Retinal pigment epithelial cell (primary cell): ENCODE data around the gene PRKAB2.

Experiments
- DNase-seq: peaks from one replicate; pipeline ENCODE4 v3.0.0-alpha.2; 2010; ENCODE audit warnings: low read depth
- H3K4me3 ChIP-seq: 2 replicates; pipeline ENCODE4 v1.5.1; 2011; ENCODE audit warnings: mild to moderate bottlenecking, low read length, control low read depth, moderate library complexity
- TF ChIP-seq, protein P1 (sequence below): conservative IDR thresholded peaks from 2 replicates; pipeline ENCODE4 v1.5.1; 2011; ENCODE audit warnings: low read depth, low read length, control low read depth, inconsistent platforms

PRKAB2 gene

DNA sequence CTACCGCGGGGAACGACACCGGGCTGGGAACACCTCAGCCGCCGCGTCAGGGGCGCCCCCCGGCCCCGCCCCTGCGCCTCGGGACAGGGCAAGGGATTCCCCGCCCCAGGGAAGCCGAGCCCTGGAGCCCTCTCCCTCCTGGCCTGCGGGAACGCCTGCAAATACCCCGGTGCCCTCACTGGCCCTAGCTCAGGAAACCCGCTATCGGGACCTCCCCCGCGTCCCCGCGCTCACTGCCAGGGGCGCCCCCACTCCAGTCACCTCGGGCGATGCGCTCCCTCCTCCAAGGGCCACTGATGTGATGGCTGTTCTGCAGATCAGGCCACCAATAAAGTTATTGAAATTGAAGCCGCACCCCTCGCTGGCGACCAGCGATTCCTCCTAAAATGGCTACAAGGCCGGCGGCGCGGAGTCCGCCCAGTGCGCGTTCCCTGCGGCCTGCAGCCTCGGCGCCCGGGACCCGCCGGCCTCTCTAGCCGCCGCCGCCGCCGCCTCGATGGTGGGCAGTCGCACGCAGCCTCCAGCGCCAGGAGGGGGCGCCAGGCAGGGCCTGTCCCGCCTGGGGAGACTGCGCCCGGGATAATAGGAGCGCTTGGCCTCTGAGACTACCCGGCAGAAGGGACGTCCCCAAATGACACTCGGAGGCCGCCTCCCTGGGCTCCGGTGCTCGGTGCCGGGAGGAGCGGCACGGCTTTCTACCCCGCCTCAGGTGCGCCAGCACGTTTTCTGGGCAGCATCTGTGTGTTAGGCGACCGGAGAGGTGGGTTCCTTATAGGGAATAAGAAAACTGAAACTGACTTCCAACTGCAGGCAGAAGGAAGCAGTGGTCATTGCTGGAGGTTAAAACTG lies at the start of gene PRKAB2:
TSS of gene PRKAB2 (minus strand) at position 303 of the 849 bp plus-strand sequence. CDS start 326 bp downstream, outside the sequence.
- peak; percentile 94 for DNase-seq
- peak within 1 kb of the TSS; percentile 96 for H3K4me3 ChIP-seq
- TF ChIP-seq, protein P1, sequence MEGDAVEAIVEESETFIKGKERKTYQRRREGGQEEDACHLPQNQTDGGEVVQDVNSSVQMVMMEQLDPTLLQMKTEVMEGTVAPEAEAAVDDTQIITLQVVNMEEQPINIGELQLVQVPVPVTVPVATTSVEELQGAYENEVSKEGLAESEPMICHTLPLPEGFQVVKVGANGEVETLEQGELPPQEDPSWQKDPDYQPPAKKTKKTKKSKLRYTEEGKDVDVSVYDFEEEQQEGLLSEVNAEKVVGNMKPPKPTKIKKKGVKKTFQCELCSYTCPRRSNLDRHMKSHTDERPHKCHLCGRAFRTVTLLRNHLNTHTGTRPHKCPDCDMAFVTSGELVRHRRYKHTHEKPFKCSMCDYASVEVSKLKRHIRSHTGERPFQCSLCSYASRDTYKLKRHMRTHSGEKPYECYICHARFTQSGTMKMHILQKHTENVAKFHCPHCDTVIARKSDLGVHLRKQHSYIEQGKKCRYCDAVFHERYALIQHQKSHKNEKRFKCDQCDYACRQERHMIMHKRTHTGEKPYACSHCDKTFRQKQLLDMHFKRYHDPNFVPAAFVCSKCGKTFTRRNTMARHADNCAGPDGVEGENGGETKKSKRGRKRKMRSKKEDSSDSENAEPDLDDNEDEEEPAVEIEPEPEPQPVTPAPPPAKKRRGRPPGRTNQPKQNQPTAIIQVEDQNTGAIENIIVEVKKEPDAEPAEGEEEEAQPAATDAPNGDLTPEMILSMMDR: peak; percentile 67

DNA sequence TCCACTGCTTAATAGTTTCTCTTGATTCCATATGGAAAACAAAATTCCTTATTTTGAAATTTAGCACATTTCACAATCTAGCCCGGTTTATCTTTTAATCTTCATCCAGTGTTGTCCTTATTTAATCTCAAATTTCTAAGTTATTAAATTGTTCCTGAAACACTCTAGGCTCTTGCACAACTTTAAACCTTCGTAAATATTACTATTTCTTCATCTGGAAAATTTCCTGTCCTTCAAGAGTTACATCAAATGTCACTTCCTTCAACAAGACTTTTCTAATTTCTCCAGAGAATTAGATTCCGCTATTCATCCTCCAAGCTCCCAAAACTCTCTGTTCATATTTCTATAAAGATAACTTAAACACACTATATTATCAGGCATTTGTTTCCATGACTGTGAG lies 46.3 kb upstream of the PRKAB2 start:
- TF ChIP-seq, protein P1: no peak
- no peak overlapping the region for H3K4me3 ChIP-seq
- no peak for DNase-seq

DNA sequence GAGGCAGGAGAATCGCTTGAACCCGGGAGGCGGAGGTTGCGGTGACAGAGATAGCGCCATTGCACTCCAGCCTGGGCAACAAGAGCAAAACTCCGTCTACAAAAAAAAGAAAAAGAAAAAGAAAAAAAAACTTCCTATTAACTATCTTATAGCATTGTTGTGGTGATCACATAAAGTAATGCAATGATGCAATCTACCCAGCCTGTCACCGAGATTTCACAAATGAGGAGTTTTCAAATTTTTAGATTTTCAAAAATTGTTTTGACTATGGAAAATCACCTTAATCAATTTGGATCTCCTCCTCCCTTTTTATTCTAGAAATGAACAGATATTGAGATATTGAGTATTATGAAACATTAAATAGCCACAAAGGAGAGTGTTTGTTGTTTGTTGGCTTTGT lies 44.9 kb upstream of the PRKAB2 start:
- TF ChIP-seq, protein P1: no peak
- no peak for DNase-seq
- no peak overlapping the region for H3K4me3 ChIP-seq

- no peak overlapping the region for H3K4me3 ChIP-seq
- no peak for DNase-seq
- TF ChIP-seq, protein P1: no peak
Measured at GRCh38 chr1:147216124-147216523, 43.9 kb upstream of the PRKAB2 start.

GRCh38 chr1:147215540-147215916 lies 43.3 kb upstream of the PRKAB2 start:
- TF ChIP-seq, protein P1: no peak
- no peak for DNase-seq
- no peak overlapping the region for H3K4me3 ChIP-seq

- TF ChIP-seq, protein P1: no peak
- no peak for DNase-seq
- H3K4me3 ChIP-seq: no peak overlapping the region
Measured at GRCh38 chr1:147214842-147215539, 42.7 kb upstream of the PRKAB2 start.
